Measurements from ENCODE around the gene ALOX12B.

ALOX12B gene

DNA sequence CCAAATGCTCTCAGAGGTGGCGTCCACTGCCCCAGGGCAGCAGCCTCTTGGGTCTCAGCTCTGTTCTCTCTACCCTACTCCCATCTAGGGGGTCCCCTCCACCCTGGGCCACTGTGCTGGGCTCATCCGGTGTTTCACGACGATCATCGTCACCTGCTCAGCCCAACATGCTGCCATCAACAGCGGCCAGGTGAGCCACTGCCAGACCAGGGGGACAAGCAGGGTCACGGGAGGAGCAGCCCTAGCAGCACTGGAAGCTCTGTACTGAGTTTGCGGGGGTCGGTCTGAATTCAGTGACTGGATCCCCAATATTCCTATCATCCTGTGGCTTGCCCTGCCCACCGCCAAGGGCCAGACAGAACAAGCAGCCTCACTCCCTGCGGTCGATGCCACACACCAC is 16.0 kb downstream of the ALOX12B start:
- H3K4me3 ChIP-seq (ENCODE audit: low read length): no peak overlapping the region
- TF ChIP-seq, protein P1, sequence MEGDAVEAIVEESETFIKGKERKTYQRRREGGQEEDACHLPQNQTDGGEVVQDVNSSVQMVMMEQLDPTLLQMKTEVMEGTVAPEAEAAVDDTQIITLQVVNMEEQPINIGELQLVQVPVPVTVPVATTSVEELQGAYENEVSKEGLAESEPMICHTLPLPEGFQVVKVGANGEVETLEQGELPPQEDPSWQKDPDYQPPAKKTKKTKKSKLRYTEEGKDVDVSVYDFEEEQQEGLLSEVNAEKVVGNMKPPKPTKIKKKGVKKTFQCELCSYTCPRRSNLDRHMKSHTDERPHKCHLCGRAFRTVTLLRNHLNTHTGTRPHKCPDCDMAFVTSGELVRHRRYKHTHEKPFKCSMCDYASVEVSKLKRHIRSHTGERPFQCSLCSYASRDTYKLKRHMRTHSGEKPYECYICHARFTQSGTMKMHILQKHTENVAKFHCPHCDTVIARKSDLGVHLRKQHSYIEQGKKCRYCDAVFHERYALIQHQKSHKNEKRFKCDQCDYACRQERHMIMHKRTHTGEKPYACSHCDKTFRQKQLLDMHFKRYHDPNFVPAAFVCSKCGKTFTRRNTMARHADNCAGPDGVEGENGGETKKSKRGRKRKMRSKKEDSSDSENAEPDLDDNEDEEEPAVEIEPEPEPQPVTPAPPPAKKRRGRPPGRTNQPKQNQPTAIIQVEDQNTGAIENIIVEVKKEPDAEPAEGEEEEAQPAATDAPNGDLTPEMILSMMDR (conservative IDR thresholded peaks at IDR 0.05; ENCODE audit: low read depth, low read length): no peak
- DNase-seq (ENCODE audit: low read depth): no peak

- no peak for DNase-seq (ENCODE audit: low read depth)
- no peak overlapping the region for H3K4me3 ChIP-seq (ENCODE audit: low read length)
- TF ChIP-seq, protein P1 (conservative IDR thresholded peaks at IDR 0.05; ENCODE audit: low read depth, low read length): no peak
These were observed 18.0 kb downstream of the ALOX12B start for GRCh38 chr17:8069587-8069860.

DNA sequence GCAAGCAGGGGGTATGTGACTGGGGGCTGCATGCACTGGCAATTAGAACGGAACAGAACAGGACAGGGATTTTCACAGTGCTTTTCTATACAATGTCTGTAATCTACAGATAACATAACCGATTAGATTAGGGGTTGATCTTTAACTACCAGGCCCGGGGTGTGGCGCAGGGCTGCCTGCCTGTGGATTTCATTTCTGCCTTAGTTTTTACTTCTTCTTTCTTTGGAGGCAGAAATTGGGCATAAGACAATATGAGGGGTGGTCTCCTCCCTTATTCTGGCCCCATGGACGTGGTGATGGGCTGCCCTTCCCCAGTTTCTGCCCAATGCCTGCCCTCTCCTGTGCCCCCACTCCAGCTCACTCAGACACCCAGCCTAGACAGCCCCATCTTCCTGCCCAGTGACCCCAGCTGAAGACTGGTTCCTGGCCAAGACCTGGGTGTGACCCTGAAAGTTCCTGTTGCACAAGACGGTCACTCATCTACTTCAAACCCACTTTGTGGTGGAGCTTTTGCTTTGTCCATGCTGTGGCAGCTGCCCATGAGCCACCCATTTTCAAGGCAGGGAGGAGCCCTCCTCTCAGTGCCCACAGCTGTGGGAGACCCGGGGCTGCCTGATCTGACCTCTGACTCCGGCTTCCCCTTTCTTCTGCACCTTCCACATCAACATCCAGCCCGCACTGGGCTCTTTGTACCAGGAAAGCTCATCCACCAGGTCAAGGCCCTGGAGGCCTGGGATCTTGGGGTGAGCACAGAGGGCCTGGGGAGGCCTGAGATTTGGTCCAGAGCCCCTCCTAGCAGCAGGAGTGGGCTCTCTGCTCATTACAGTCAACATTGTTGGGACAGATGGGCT is 18.6 kb downstream of the ALOX12B start:
- TF ChIP-seq, protein P1 (conservative IDR thresholded peaks at IDR 0.05; ENCODE audit: low read depth, low read length): no peak
- no peak for DNase-seq (ENCODE audit: low read depth)
- no peak overlapping the region for H3K4me3 ChIP-seq (ENCODE audit: low read length)

DNA sequence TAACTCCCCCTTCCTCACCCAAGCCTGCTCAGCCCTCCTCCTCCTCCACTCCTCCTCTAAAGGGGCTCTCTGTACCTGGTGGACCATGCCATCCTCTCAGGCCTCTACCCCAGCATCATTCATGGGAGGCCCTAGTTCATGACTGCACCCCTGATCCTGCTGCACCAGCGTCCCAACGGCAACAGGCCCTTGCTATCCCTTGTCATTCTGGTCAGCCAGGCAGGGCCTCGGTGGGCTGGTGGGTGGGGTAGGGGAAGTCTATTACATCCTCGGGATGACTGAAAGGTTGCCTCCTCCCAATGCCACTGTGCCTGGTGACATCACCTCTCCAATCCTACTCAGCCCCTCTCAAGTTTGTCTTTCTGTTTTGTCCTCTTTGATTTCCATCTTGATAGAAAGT is 19.7 kb downstream of the ALOX12B start:
- no peak for DNase-seq (ENCODE audit: low read depth)
- TF ChIP-seq, protein P1 (conservative IDR thresholded peaks at IDR 0.05; ENCODE audit: low read depth, low read length): no peak

DNA sequence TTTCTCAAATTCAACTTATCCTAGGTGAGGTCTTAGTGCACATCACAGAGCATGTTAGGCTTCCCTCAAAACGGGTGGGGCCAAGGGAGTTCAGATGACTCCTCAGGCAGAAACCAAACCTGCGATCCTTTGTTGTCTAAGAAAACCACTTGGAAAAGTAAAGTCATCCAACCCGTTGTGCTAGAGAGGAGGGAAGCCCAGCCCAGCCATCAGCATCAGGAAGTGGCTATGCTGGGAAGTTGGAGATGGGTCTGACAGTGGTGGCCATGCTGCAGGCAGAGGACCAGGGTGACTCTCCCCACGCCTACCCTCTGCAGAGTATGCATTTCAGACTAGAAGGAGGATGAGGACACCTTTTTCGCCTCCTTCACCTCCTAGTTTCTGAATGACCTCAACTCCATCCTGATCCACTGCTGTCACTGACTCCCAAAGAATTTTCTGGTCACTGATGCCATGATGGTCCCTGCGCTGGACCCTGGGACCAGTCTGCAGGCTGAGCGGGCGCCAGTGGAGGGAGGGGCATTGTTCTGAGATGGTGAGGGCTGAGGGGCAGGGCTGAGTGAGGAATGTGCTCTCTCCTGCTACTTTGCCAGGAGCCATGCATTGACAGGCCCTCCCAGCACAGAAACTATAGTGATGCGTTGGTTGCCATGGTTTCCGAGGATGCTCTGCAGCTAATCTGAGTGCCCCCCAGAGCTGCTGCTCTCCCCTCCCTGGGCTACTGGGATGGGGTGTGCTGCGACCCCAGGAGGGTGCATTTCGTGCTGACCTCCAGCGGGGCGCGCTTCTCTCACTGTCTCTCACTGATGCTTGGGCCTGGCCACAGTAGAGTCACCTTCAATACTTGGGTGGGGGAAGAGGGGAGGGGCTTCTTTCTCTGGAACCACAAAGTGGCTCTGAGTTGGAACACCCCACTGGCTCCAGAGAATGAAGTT is 20.4 kb downstream of the ALOX12B start:
- TF ChIP-seq, protein P1 (conservative IDR thresholded peaks at IDR 0.05; ENCODE audit: low read depth, low read length): no peak
- no peak overlapping the region for H3K4me3 ChIP-seq (ENCODE audit: low read length)
- DNase-seq (ENCODE audit: low read depth): no peak

More for the DNA sequence above, 19.7 kb downstream of the ALOX12B start:
- no peak overlapping the region for H3K4me3 ChIP-seq (ENCODE audit: low read length)

DNA sequence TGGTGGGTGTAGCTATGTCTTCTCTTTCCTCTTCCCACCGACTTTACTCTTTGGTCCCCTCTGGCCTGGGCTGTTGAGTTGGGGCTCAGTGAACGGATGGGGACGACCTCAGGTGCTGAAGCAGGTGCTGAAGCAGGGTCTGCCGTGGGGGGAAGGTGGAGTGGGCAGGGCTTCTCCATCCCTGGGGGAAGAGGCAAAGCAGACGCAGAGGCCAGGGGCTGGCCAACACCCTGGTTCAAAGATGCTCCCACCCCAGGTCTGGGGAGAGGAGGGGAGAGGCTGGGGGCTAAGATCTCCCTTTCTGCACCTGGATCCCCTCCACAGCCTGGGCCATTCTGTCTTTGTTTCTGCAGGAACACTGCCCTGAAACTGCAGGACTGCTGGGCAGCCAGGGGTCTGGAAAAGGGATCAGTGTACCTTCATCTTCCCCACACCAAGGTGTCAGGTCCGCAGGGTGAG is 22.9 kb downstream of the ALOX12B start:
- DNase-seq (ENCODE audit: low read depth): no peak
- TF ChIP-seq, protein P1 (conservative IDR thresholded peaks at IDR 0.05; ENCODE audit: low read depth, low read length): no peak
- no peak overlapping the region for H3K4me3 ChIP-seq (ENCODE audit: low read length)

Data from retinal pigment epithelial cell (primary cell).